GM12875 (cell line): ENCODE measurements around the gene FAM222B.
A peak's percentile ranks its signal among the peaks of the same experiment; 100 is the strongest.
"Not testable (repeated sequence)": the region's sequence is repeated elsewhere in the genome, so short reads cannot be mapped to it uniquely, and the experiment has no call there.

ENCODE experiments used
- H3K4me3 ChIP-seq: one replicate; pipeline ENCODE4 v1.5.1; 2011; ENCODE audit warnings: low read depth, low read length, control low read depth
- CTCF ChIP-seq: IDR thresholded peaks from 2 replicates; pipeline ENCODE4 v1.5.1; 2011; ENCODE audit warnings: low read depth, mild to moderate bottlenecking, control low read depth, inconsistent platforms, low read length, moderate library complexity, borderline replicate concordance; ENCODE audit not compliant: insufficient read depth

FAM222B gene

GRCh38 chr17:28879886-28880571 is 37.4 kb upstream of the FAM222B start:
- TF ChIP-seq CTCF: no peak
- H3K4me3 ChIP-seq: no peak overlapping the region

GRCh38 chr17:28878981-28879380 is 36.4 kb upstream of the FAM222B start:
- H3K4me3 ChIP-seq: no peak overlapping the region
- peak; percentile 66 for TF ChIP-seq CTCF

- H3K4me3 ChIP-seq: no peak overlapping the region
- no peak for TF ChIP-seq CTCF
Observed at GRCh38 chr17:28878158-28878910, 35.7 kb upstream of the FAM222B start.

GRCh38 chr17:28877150-28877711 is 34.6 kb upstream of the FAM222B start:
- not testable (repeated sequence) for H3K4me3 ChIP-seq

GRCh38 chr17:28875848-28876550 is 33.4 kb upstream of the FAM222B start:
- TF ChIP-seq CTCF: no peak
- H3K4me3 ChIP-seq: no peak overlapping the region

- no peak for TF ChIP-seq CTCF
- H3K4me3 ChIP-seq: no peak overlapping the region
Observed at GRCh38 chr17:28874750-28875149, 32.2 kb upstream of the FAM222B start.

GRCh38 chr17:28873839-28874238 is 31.2 kb upstream of the FAM222B start:
- TF ChIP-seq CTCF: no peak
- no peak overlapping the region for H3K4me3 ChIP-seq
